Endodermal cell (in vitro differentiated cells): Measurements from ENCODE around the gene RANBP1. TPM values are rescaled to one million over a fixed set of nuclear protein-coding genes. Genes with fewer than 3 reads are reported as not detected.

Experiments
- DNase-seq: peaks from one replicate; pipeline ENCODE4 v3.0.0-alpha.2; 2017
- H3K27ac ChIP-seq: 2 replicates; pipeline ENCODE4 v1.5.1; 2013; ENCODE audit warnings: mild to moderate bottlenecking, low read depth, low read length, moderate library complexity
- H3K27me3 ChIP-seq: 2 replicates; pipeline ENCODE4 v1.6.1; 2013; ENCODE audit warnings: mild to moderate bottlenecking, low read length, moderate library complexity; ENCODE audit not compliant: insufficient read depth, control insufficient read depth, poor library complexity, severe bottlenecking
- H3K36me3 ChIP-seq: 2 replicates; pipeline ENCODE4 v1.7.0; 2013; ENCODE audit warnings: mild to moderate bottlenecking, low read length, moderate library complexity; ENCODE audit not compliant: control insufficient read depth, insufficient read depth
- H3K4me1 ChIP-seq: one replicate; pipeline ENCODE4 v1.7.0; 2013; ENCODE audit warnings: low read length; ENCODE audit not compliant: control insufficient read depth, insufficient read depth
- H3K4me3 ChIP-seq: 2 replicates; pipeline ENCODE4 v1.5.1; 2013; ENCODE audit warnings: mild to moderate bottlenecking, low read length, moderate library complexity
- H3K9ac ChIP-seq: 2 replicates; pipeline ENCODE4 v1.6.1; 2013; ENCODE audit warnings: mild to moderate bottlenecking, low read length, moderate library complexity; ENCODE audit not compliant: poor library complexity, severe bottlenecking; ENCODE audit errors: extremely low read depth
- H3K9me3 ChIP-seq: 2 replicates; pipeline ENCODE4 v1.6.1; 2013; ENCODE audit warnings: mild to moderate bottlenecking, low read length, moderate library complexity; ENCODE audit not compliant: control insufficient read depth
- H3K27ac Mint-ChIP-seq: 2 replicates; pipeline ENCODE4 v1.8.0; 2020; ENCODE audit warnings: mixed read lengths
- H3K27me3 Mint-ChIP-seq: 2 replicates; pipeline ENCODE4 v1.8.0; 2021; ENCODE audit warnings: mild to moderate bottlenecking, mixed read lengths; ENCODE audit not compliant: insufficient read depth
- H3K36me3 Mint-ChIP-seq: 2 replicates; pipeline ENCODE4 v1.8.0; 2020; ENCODE audit warnings: low read depth, mixed read lengths
- H3K4me1 Mint-ChIP-seq: 2 replicates; pipeline ENCODE4 v1.8.0; 2020; ENCODE audit warnings: mixed read lengths
- H3K4me3 Mint-ChIP-seq: 2 replicates; pipeline ENCODE4 v1.8.0; 2020; ENCODE audit warnings: mild to moderate bottlenecking, moderate library complexity, mixed read lengths
- H3K9me3 Mint-ChIP-seq: 2 replicates; pipeline ENCODE4 v1.8.0; 2020; ENCODE audit warnings: mild to moderate bottlenecking, mixed read lengths
- CTCF ChIP-seq: fragments of 200-600 bp; sonication (generic); conservative IDR thresholded peaks from 2 replicates; pipeline ENCODE4 v1.5.0; 2021; ENCODE audit warnings: antibody characterized with exemption, mild to moderate bottlenecking
- WGBS, 2 experiments: methylation state at CpG; one replicate each; pipeline versions ENCODE4 v1.1.5 to v1.1.7; 2013; ENCODE audit warnings: missing lambda C conversion rate in 2 of 2, mixed read lengths in 1 of 2; ENCODE audit not compliant: insufficient coverage in 1 of 2, insufficient read length in 1 of 2; 5-methylcytosine and 5-hydroxymethylcytosine counted together
- total RNA-seq, 2 donors: library from RNA; stranded (reverse); fragmentation: NEBNext Ultra II Directional in 1 of 2; extraction: Animal tissue kit (Norgen Biotek cat#: 25700) in 1 of 2; gene quantifications; 2 replicates in 1 of 2; 3 replicates in 1 of 2; pipeline ENCODE4 v1.2.1, GENCODE V29; 2021

The RANBP1 gene
- total RNA-seq, 2 donors from 2014 or later: 320 to 415 TPM

- TF ChIP-seq CTCF: no peak
- Mint-ChIP-seq H3K36me3 (peaks cover 56% of the 10 kb centered on the region), H3K4me3 (no peak overlapping the region), H3K9me3 (no peaks in the 10 kb centered on the region), H3K27me3 (no peaks in the 10 kb centered on the region), H3K27ac (no peak overlapping the region), H3K4me1 (no peaks in the 10 kb centered on the region)
- H3K9me3 ChIP-seq: no peaks in the 10 kb centered on the region
- H3K27ac ChIP-seq: no peak overlapping the region
- H3K36me3 ChIP-seq: peaks cover 81% of the 10 kb centered on the region
- no peaks in the 10 kb centered on the region for H3K4me1 ChIP-seq
- no peaks in the 10 kb centered on the region for H3K27me3 ChIP-seq
- WGBS, 2 experiments: 89 to 98% methylated on average over 3 to 7 of the region's 7 CpGs
- no peak for DNase-seq
- H3K4me3 ChIP-seq: no peak overlapping the region
- no peak overlapping the region for H3K9ac ChIP-seq
These were observed 8.4 kb upstream of the RANBP1 start for GRCh38 chr22:20107471-20107901.

DNA sequence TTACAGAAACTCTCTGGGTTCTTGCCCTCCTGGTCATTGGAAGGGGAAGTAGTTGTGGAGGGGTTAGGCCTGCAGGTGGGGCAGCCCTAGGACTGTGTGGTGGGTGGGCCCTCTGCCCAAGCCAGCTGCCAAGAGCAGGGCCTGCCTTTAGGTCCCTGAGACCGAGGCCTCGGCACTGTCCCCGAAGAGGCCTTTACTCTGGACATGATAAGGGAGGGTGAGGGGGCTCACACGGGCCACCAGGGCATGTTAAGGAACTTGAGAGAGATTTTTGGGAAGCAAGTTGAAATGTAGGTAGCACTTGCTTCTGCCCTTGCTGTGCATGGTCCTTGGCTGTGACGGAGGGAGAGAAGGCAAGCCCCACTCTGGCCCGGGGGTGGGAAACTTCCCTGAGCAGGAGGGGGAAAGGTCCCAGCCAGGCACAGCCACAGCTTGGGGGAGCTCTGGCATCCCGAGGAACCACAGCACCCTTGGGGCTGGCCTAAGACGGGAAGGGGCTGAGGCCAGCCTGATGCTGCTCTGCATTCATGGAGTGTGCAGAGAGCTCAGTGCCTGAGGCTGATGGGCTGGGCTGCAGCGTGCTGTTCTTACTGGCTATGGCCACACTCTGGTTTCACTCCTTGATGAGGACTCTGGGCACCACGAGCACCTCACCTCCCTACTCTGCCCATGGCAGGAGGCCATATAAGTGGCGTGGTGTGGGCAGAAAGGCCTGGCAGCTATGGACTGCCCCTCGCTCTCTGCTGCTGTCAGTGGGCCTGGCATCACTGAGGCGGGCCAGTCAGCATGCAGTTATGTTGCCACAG lies 7.8 kb upstream of the RANBP1 start:
- peaks cover 79% of the 10 kb centered on the region for H3K36me3 ChIP-seq
- peaks cover 50% of the 10 kb centered on the region for H3K36me3 Mint-ChIP-seq

DNA sequence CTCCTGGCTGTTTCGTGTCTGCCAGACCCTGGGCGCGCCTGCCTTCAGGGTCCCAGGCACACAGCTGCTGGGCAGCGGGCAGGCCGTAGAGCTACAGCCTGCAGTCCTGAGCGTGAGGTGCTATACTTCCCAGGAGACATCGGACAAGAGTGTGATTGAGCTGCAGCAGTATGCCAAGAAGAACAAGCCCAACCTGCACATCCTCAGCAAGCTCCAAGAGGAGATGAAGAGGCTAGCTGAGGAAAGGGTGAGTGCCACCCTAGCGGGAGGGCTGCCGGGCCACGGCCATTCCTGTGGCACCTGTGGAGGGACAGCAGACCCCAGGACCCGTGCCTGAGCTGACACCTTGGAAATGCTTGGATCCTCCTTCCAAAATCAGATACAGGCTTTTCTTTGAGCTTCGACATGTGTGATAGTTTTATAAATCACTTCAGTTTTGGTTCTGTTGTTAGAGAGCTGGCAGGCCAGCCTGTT lies 7.1 kb upstream of the RANBP1 start:
- Mint-ChIP-seq H3K9me3 (no peaks in the 10 kb centered on the region), H3K4me3 (no peak overlapping the region), H3K36me3 (peaks cover 44% of the 10 kb centered on the region), H3K27me3 (no peaks in the 10 kb centered on the region), H3K4me1 (no peaks in the 10 kb centered on the region), H3K27ac (no peak overlapping the region)
- no peak overlapping the region for H3K9ac ChIP-seq
- H3K36me3 ChIP-seq: peaks cover 73% of the 10 kb centered on the region
- no peak for DNase-seq
- H3K4me1 ChIP-seq: no peaks in the 10 kb centered on the region
- no peak for TF ChIP-seq CTCF
- no peak overlapping the region for H3K4me3 ChIP-seq
- no peak overlapping the region for H3K27ac ChIP-seq
- no peaks in the 10 kb centered on the region for H3K9me3 ChIP-seq
- WGBS, 2 experiments: 89 to 94% methylated on average over 9 to 12 of the region's 12 CpGs
- no peaks in the 10 kb centered on the region for H3K27me3 ChIP-seq

More for the DNA sequence above, 7.8 kb upstream of the RANBP1 start:
- no peaks in the 10 kb centered on the region for H3K4me1 ChIP-seq
- no peak for TF ChIP-seq CTCF
- Mint-ChIP-seq H3K4me1 (no peaks in the 10 kb centered on the region), H3K27me3 (no peaks in the 10 kb centered on the region), H3K4me3 (no peak overlapping the region), H3K27ac (no peak overlapping the region), H3K9me3 (no peaks in the 10 kb centered on the region)
- no peak overlapping the region for H3K4me3 ChIP-seq
- H3K27ac ChIP-seq: no peak overlapping the region
- no peak for DNase-seq
- no peak overlapping the region for H3K9ac ChIP-seq
- H3K9me3 ChIP-seq: no peaks in the 10 kb centered on the region
- H3K27me3 ChIP-seq: no peaks in the 10 kb centered on the region
- WGBS, 2 experiments: 93 to 94% methylated on average over 11 to 13 of the region's 13 CpGs
